H1 (cell line): ENCODE measurements around the gene CCDC71L.

ENCODE experiments used
- E2F6 ChIP-seq: IDR thresholded peaks from 2 replicates; pipeline ENCODE4 v1.6.1; 2012; ENCODE audit warnings: inconsistent platforms
- RAD21 ChIP-seq, 2 experiments: IDR thresholded peaks in 1 of 2; conservative IDR thresholded peaks in 1 of 2; 2 replicates each; pipeline ENCODE4 v1.6.1; 2011; ENCODE audit warnings: low read depth in 2 of 2, low read length in 2 of 2, improper control_type of control experiment in 1 of 2, inconsistent platforms in 1 of 2, mild to moderate bottlenecking in 1 of 2, moderate library complexity in 1 of 2
- TCF12 ChIP-seq: IDR thresholded peaks from 2 replicates; pipeline ENCODE4 v1.6.1; 2011; ENCODE audit warnings: low read depth, mild to moderate bottlenecking, low read length
- USF2 ChIP-seq: IDR thresholded peaks from 2 replicates; pipeline ENCODE4 v1.6.1; 2011; ENCODE audit warnings: low read length, improper control_type of control experiment
- ZNF274 ChIP-seq: IDR thresholded peaks from 2 replicates; pipeline ENCODE4 v1.7.0; 2012; ENCODE audit warnings: low read length, borderline replicate concordance; ENCODE audit errors: extremely low read depth
- TF ChIP-seq, protein P1 (sequence below): IDR thresholded peaks from 2 replicates; pipeline ENCODE4 v1.6.1; 2012; ENCODE audit warnings: low read length, inconsistent platforms

DNA sequence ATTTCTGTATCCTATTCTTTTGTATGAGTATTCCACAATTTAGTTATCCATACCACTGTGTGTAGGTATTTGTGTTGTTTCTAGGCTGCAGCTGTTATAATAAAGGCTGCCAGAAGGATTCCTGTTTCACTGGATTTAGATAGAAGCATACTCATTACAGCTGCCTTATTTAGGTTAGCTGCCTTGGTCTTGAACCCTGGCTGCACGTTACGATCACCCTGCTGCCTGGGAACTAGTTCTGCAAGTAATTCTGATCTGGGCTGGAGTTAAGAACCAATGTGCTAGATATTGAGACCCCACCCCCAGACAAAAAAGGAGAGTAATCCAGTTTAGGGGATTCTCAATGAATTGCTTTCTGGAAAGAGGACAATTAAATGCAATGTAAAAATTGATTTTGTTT is 43.1 kb downstream of the CCDC71L start:
- TF ChIP-seq USF2 (no peak), E2F6 (no peak), ZNF274 (no peak), TCF12 (no peak), RAD21 (IDR thresholded peaks at IDR 0.05 in 1 of 2, conservative IDR thresholded peaks at IDR 0.05 in 1 of 2; ENCODE audit: low read depth in 2 of 2, low read length in 2 of 2) (no peak)
- TF ChIP-seq, protein P1, sequence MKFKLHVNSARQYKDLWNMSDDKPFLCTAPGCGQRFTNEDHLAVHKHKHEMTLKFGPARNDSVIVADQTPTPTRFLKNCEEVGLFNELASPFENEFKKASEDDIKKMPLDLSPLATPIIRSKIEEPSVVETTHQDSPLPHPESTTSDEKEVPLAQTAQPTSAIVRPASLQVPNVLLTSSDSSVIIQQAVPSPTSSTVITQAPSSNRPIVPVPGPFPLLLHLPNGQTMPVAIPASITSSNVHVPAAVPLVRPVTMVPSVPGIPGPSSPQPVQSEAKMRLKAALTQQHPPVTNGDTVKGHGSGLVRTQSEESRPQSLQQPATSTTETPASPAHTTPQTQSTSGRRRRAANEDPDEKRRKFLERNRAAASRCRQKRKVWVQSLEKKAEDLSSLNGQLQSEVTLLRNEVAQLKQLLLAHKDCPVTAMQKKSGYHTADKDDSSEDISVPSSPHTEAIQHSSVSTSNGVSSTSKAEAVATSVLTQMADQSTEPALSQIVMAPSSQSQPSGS = no peak
